ENCODE data around the gene ANKS1B.

The ANKS1B gene

GRCh38 chr12:98912401-98912974 is 1072.2 kb downstream of the ANKS1B start:
- no peak for TF ChIP-seq CTCF (IDR thresholded peaks at IDR 0.05; ENCODE audit: control insufficient read depth, insufficient read depth, low read depth, low read length, missing control alignments)
- DNase-seq (ENCODE audit: low read depth), result no peak
- no peak overlapping the region for H3K4me3 ChIP-seq (ENCODE audit: control insufficient read depth, low read depth, low read length)

DNA sequence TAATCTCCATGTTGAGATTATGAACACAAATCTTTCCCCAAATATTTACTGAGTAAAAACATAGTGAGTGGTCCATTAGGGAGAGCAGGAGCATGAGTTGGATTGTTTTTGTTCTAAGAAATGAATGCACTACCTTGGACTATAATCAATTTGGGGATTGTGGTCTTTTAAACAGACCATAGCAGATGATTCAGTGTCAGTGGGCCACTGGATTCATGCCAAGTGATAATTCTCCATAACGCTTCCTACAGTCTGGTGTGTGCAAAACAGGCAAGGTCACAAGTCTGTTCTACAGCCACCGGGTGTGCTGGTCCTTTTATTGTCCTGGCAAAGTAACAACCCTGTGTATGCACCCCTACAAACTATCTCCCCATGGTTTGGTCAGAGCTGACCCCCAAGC is 1073.3 kb downstream of the ANKS1B start:
- H3K4me3 ChIP-seq (ENCODE audit: control insufficient read depth, low read depth, low read length), result no peak overlapping the region
- no peak for DNase-seq (ENCODE audit: low read depth)
- no peak for TF ChIP-seq CTCF (IDR thresholded peaks at IDR 0.05; ENCODE audit: control insufficient read depth, insufficient read depth, low read depth, low read length, missing control alignments)

GRCh38 chr12:98909746-98910145 is 1075.0 kb downstream of the ANKS1B start:
- H3K4me3 ChIP-seq (ENCODE audit: control insufficient read depth, low read depth, low read length), result no peak overlapping the region
- TF ChIP-seq CTCF (IDR thresholded peaks at IDR 0.05; ENCODE audit: control insufficient read depth, insufficient read depth, low read depth, low read length, missing control alignments), result no peak
- DNase-seq (ENCODE audit: low read depth), result no peak

DNA sequence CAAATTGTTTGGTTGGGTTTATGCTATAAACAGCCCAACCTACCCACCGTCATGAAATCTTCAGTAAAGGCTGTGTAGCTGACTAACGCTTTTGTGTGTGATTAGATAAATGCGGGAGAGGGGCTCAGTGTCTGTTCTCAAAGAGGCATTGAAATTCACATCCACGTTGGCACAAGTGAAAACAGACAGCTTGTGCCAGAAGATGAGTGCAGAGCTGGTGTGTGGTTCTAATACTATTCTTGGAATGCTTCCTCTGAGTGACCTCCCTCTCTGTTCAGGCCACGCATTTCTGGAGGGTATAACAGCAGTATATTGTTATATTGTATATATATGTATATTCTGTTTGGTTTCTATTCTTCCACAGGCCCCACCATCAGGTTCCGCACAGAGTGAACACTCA is 1075.9 kb downstream of the ANKS1B start:
- DNase-seq (ENCODE audit: low read depth), result no peak
- TF ChIP-seq CTCF (IDR thresholded peaks at IDR 0.05; ENCODE audit: control insufficient read depth, insufficient read depth, low read depth, low read length, missing control alignments), result no peak

DNA sequence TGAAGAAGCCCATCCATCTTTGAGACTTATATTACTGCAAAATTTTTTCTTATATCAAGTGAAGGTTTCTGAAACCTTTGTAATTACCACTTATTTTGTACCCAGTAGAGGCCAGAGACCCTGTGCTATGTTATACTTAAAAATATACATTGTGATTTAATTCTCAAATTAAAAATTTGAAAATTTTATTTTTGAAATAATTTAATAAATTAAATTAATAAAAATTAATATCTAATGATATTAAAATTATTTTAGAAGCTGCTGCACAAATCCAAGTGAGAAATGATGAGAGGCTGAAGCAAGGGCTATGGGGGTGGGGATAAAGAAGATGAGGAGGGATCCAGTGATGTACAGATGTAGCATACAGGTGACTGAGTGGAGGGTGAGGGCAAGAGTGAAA is 1080.9 kb downstream of the ANKS1B start:
- no peak for TF ChIP-seq CTCF (IDR thresholded peaks at IDR 0.05; ENCODE audit: control insufficient read depth, insufficient read depth, low read depth, low read length, missing control alignments)
- DNase-seq (ENCODE audit: low read depth), result no peak
- no peak overlapping the region for H3K4me3 ChIP-seq (ENCODE audit: control insufficient read depth, low read depth, low read length)

More for the DNA sequence above, 1075.9 kb downstream of the ANKS1B start:
- H3K4me3 ChIP-seq (ENCODE audit: control insufficient read depth, low read depth, low read length), result no peak overlapping the region

DNA sequence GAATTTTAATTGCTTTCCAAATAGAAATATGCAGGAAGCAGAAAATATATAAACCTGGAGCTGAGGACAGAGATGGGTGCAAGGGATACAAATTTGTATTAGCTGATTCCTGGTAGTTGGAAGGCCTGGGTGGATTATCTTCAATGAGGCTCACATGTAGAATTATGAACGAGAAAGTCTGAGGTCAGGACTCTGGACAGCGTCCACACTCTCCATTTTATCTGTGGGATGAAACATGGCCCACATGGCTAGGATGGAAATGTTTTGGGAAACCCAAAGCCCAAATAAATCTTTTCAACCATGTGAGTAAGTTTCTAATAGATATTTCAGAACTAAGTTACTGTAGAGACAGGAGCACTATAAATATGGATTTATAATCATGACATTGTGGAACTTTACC is 1083.5 kb downstream of the ANKS1B start:
- DNase-seq (ENCODE audit: low read depth), result no peak
- H3K4me3 ChIP-seq (ENCODE audit: control insufficient read depth, low read depth, low read length), result no peak overlapping the region
- no peak for TF ChIP-seq CTCF (IDR thresholded peaks at IDR 0.05; ENCODE audit: control insufficient read depth, insufficient read depth, low read depth, low read length, missing control alignments)

- no peak overlapping the region for H3K4me3 ChIP-seq (ENCODE audit: control insufficient read depth, low read depth, low read length)
These were observed 1087.8 kb downstream of the ANKS1B start for GRCh38 chr12:98896938-98897337.

More at GRCh38 chr12:98896938-98897337, 1087.8 kb downstream of the ANKS1B start:
- TF ChIP-seq CTCF (IDR thresholded peaks at IDR 0.05; ENCODE audit: control insufficient read depth, insufficient read depth, low read depth, low read length, missing control alignments), result no peak
- no peak for DNase-seq (ENCODE audit: low read depth)

All from AG09309 (cell line).